GM23248 (cell line): ENCODE measurements around the gene TFCP2L1. TPM values are rescaled to one million over a fixed set of nuclear protein-coding genes. Genes with fewer than 3 reads are reported as not detected.

Source experiments
- DNase-seq: peaks from one replicate; pipeline ENCODE4 v3.0.0-alpha.2; 2015
- H2AFZ ChIP-seq: fragments of 200-600 bp; sonication (generic); 2 replicates; pipeline ENCODE4 v1.6.1; 2016; ENCODE audit warnings: antibody characterized with exemption
- H3F3A ChIP-seq: fragments of 200-600 bp; sonication (generic); 2 replicates; pipeline ENCODE4 v1.6.1; 2016; ENCODE audit warnings: mild to moderate bottlenecking, antibody characterized with exemption, mixed run types; ENCODE audit not compliant: insufficient read depth
- H3K27ac ChIP-seq: fragments of 200-600 bp; sonication (generic); 2 replicates; pipeline ENCODE4 v1.5.1; 2016; ENCODE audit warnings: mild to moderate bottlenecking
- H3K27me3 ChIP-seq: fragments of 200-600 bp; sonication (generic); replicated peaks from 2 replicates; pipeline ENCODE4 v1.6.1; 2016; ENCODE audit warnings: mild to moderate bottlenecking; ENCODE audit not compliant: insufficient read depth
- H3K36me3 ChIP-seq: fragments of 200-600 bp; sonication (generic); 2 replicates; pipeline ENCODE4 v1.6.1; 2016; ENCODE audit warnings: low read depth, mild to moderate bottlenecking
- H3K4me1 ChIP-seq: fragments of 200-600 bp; sonication (generic); 2 replicates; pipeline ENCODE4 v1.6.1; 2016; ENCODE audit warnings: mild to moderate bottlenecking; ENCODE audit not compliant: insufficient read depth
- H3K4me2 ChIP-seq: fragments of 200-600 bp; sonication (generic); one replicate; pipeline ENCODE4 v1.6.1; 2016; ENCODE audit warnings: mild to moderate bottlenecking; ENCODE audit not compliant: unreplicated experiment
- H3K4me3 ChIP-seq: fragments of 200-600 bp; sonication (generic); 2 replicates; pipeline ENCODE4 v1.5.1; 2016; ENCODE audit warnings: mild to moderate bottlenecking
- H3K79me2 ChIP-seq: fragments of 200-600 bp; sonication (generic); 2 replicates; pipeline ENCODE4 v1.6.1; 2016; ENCODE audit warnings: mild to moderate bottlenecking; ENCODE audit not compliant: insufficient read depth
- H3K9ac ChIP-seq: fragments of 200-600 bp; sonication (generic); 2 replicates; pipeline ENCODE4 v1.6.1; 2016; ENCODE audit warnings: mild to moderate bottlenecking
- H3K9me2 ChIP-seq: fragments of 200-600 bp; sonication (generic); 2 replicates; pipeline ENCODE4 v1.6.1; 2016; ENCODE audit warnings: mixed run types, mild to moderate bottlenecking, moderate library complexity; ENCODE audit not compliant: insufficient read depth
- H3K9me3 ChIP-seq: fragments of 200-600 bp; sonication (generic); one replicate; pipeline ENCODE4 v1.6.1; 2017; ENCODE audit warnings: low read depth
- H4K20me1 ChIP-seq: fragments of 200-600 bp; sonication (generic); 2 replicates; pipeline ENCODE4 v1.6.0; 2016; ENCODE audit not compliant: insufficient read depth
- EZH2 ChIP-seq: fragments of 200-600 bp; sonication (generic); IDR thresholded peaks from 2 replicates; pipeline ENCODE4 v1.6.1; 2018; ENCODE audit warnings: antibody characterized with exemption, mild to moderate bottlenecking; ENCODE audit not compliant: insufficient read depth, poor library complexity, severe bottlenecking
- EZH2phosphoT487 ChIP-seq: fragments of 200-600 bp; sonication (generic); IDR thresholded peaks from 2 replicates; pipeline ENCODE4 v1.6.1; 2018; ENCODE audit warnings: antibody characterized with exemption, moderate library complexity, mild to moderate bottlenecking, low read depth; ENCODE audit not compliant: insufficient read depth
- WGBS, 2 experiments: methylation state at CpG; one replicate each; pipeline ENCODE4 v1.1.6; 2015 to 2017; ENCODE audit warnings: low lambda C conversion rate in 2 of 2, low coverage in 1 of 2; ENCODE audit errors: missing lambda C conversion rate in 2 of 2; 5-methylcytosine and 5-hydroxymethylcytosine counted together
- in situ Hi-C: fragments of 300-500 bp; cut with MboI; formaldehyde crosslinking; loops from 2 replicates; pipeline ENCODE4 v1.15.0; 2020
- polyA plus RNA-seq: library from polyadenylated mRNA; unstranded; fragments of >200 nt; fragmentation: Nextera tagmentation; extraction: Ambion mirVana; gene quantifications from 2 replicates; pipeline ENCODE4 v1.2.1, GENCODE V29; 2016
- total RNA-seq: library from RNA; depleted of rRNA; stranded (reverse); fragments of >200 nt; shearing (Covaris generic); gene quantifications from 2 replicates; pipeline ENCODE4 v1.2.3, GENCODE V29; 2014

TFCP2L1 gene
- total and polyA plus RNA-seq, 2 experiments from 2014 or later = not detected

- 62 to 73% methylated on average over 8 of the region's 8 CpGs for WGBS, 2 experiments
- H3K4me1 ChIP-seq = no peaks in the 10 kb centered on the region
- TF ChIP-seq EZH2 (no peak), EZH2phosphoT487 (no peak)
- no peak overlapping the region for H2AFZ ChIP-seq
- H3K27me3 ChIP-seq = peaks cover 16% of the 10 kb centered on the region
- H3K36me3 ChIP-seq = no peaks in the 10 kb centered on the region
- H4K20me1 ChIP-seq = no peaks in the 10 kb centered on the region
- H3F3A ChIP-seq = no peaks in the 10 kb centered on the region
- no peaks in the 10 kb centered on the region for H3K9me2 ChIP-seq
- no peak for DNase-seq
- H3K9ac ChIP-seq = no peak overlapping the region
- in situ Hi-C loops = no loop called here
- H3K4me2 ChIP-seq = no peak overlapping the region
- H3K9me3 ChIP-seq = no peaks in the 10 kb centered on the region
- no peaks in the 10 kb centered on the region for H3K79me2 ChIP-seq
- H3K27ac ChIP-seq = no peak overlapping the region
- H3K4me3 ChIP-seq = no peak overlapping the region
Observed at GRCh38 chr2:121213386-121213785, 71.6 kb downstream of the TFCP2L1 start.

- Histone ChIP-seq H3F3A (no peaks in the 10 kb centered on the region), H3K4me1 (no peaks in the 10 kb centered on the region), H3K27me3 (peaks cover 17% of the 10 kb centered on the region), H3K9ac (no peak overlapping the region), H3K9me2 (no peaks in the 10 kb centered on the region), H3K36me3 (no peaks in the 10 kb centered on the region), H3K4me2 (no peak overlapping the region), H3K27ac (no peak overlapping the region), H3K4me3 (no peak overlapping the region), H3K9me3 (no peaks in the 10 kb centered on the region), H2AFZ (no peak overlapping the region), H3K79me2 (no peaks in the 10 kb centered on the region), H4K20me1 (no peaks in the 10 kb centered on the region)
- DNase-seq = no peak
- TF ChIP-seq EZH2phosphoT487 = no peak
- no peak for TF ChIP-seq EZH2
- 66 to 67% methylated on average over 33 of the region's 33 CpGs for WGBS, 2 experiments
- in situ Hi-C loops = no loop called here
Observed at GRCh38 chr2:121212661-121213325, 72.2 kb downstream of the TFCP2L1 start.

- Histone ChIP-seq H3K9me2 (no peaks in the 10 kb centered on the region), H4K20me1 (no peaks in the 10 kb centered on the region), H3K9ac (no peak overlapping the region), H3K27ac (no peak overlapping the region), H3K27me3 (peaks cover 17% of the 10 kb centered on the region), H3K36me3 (no peaks in the 10 kb centered on the region), H3K9me3 (no peaks in the 10 kb centered on the region), H3K4me2 (no peak overlapping the region), H3K4me1 (no peaks in the 10 kb centered on the region), H3K79me2 (no peaks in the 10 kb centered on the region), H3K4me3 (no peak overlapping the region), H2AFZ (no peak overlapping the region), H3F3A (no peaks in the 10 kb centered on the region)
- in situ Hi-C loops = no loop called here
- no peak for DNase-seq
- TF ChIP-seq EZH2 (no peak), EZH2phosphoT487 (no peak)
- WGBS, 2 experiments = 74 to 80% methylated on average over 8 of the region's 8 CpGs
Observed at GRCh38 chr2:121211689-121212151, 73.3 kb downstream of the TFCP2L1 start.

GRCh38 chr2:121211251-121211650 lies 73.8 kb downstream of the TFCP2L1 start:
- Histone ChIP-seq H3K79me2 (no peaks in the 10 kb centered on the region), H3K4me3 (no peak overlapping the region), H3K27ac (no peak overlapping the region), H3K4me2 (no peak overlapping the region), H2AFZ (no peak overlapping the region), H3K27me3 (peaks cover 13% of the 10 kb centered on the region), H3K9ac (no peak overlapping the region), H4K20me1 (no peaks in the 10 kb centered on the region), H3K9me2 (no peaks in the 10 kb centered on the region), H3K36me3 (no peaks in the 10 kb centered on the region), H3K9me3 (no peaks in the 10 kb centered on the region), H3K4me1 (no peaks in the 10 kb centered on the region), H3F3A (no peaks in the 10 kb centered on the region)
- in situ Hi-C loops = no loop called here
- WGBS, 2 experiments = 35 to 53% methylated on average over 5 of the region's 5 CpGs
- TF ChIP-seq EZH2phosphoT487 (no peak), EZH2 (no peak)
- DNase-seq = no peak
